Measurements from ENCODE around the gene INAVA.

Gene INAVA

GRCh38 chr1:200894712-200895442 lies at the start of gene INAVA:
Gene INAVA, plus strand, starts transcription at chr1:200894900. Its CDS starts 3,501 bp downstream, at chr1:200898401.
- no peak for DNase-seq (ENCODE audit: low spot score)

GRCh38 chr1:200845360-200845759 lies 49.3 kb upstream of the INAVA start:
- TF ChIP-seq CTCF (IDR thresholded peaks at IDR 0.05; ENCODE audit: extremely low read depth, missing control alignments), result no peak
- DNase-seq (ENCODE audit: low spot score), result no peak

More at GRCh38 chr1:200894712-200895442, at the start of gene INAVA:
- TF ChIP-seq CTCF (IDR thresholded peaks at IDR 0.05; ENCODE audit: extremely low read depth, missing control alignments), result no peak

- DNase-seq (ENCODE audit: low spot score), result no peak
- TF ChIP-seq CTCF (IDR thresholded peaks at IDR 0.05; ENCODE audit: extremely low read depth, missing control alignments), result no peak
Observed at GRCh38 chr1:200846398-200846797, 48.3 kb upstream of the INAVA start.

GRCh38 chr1:200849430-200849829 lies 45.3 kb upstream of the INAVA start:
- TF ChIP-seq CTCF (IDR thresholded peaks at IDR 0.05; ENCODE audit: extremely low read depth, missing control alignments), result no peak
- no peak for DNase-seq (ENCODE audit: low spot score)

- no peak for TF ChIP-seq CTCF (IDR thresholded peaks at IDR 0.05; ENCODE audit: extremely low read depth, missing control alignments)
- no peak for DNase-seq (ENCODE audit: low spot score)
Observed at GRCh38 chr1:200850554-200850953, 44.1 kb upstream of the INAVA start.

GRCh38 chr1:200856716-200857357 lies 37.9 kb upstream of the INAVA start:
- TF ChIP-seq CTCF (IDR thresholded peaks at IDR 0.05; ENCODE audit: extremely low read depth, missing control alignments), result no peak
- no peak for DNase-seq (ENCODE audit: low spot score)

GRCh38 chr1:200857804-200858203 lies 36.9 kb upstream of the INAVA start:
- no peak for TF ChIP-seq CTCF (IDR thresholded peaks at IDR 0.05; ENCODE audit: extremely low read depth, missing control alignments)
- DNase-seq (ENCODE audit: low spot score), result no peak
